Occipital lobe (tissue), 3 donors: ENCODE results near the gene LTBR. TPM values are rescaled to one million over a fixed set of nuclear protein-coding genes. Genes with fewer than 3 reads are reported as not detected.
"Not testable (repeated sequence)": the region's sequence is repeated elsewhere in the genome, so short reads cannot be mapped to it uniquely, and the experiment has no call there.

Experiments used
- DNase-seq: peaks from one replicate; lab custom pipeline; 2025; lab: John Stamatoyannopoulos, UW
- small RNA-seq: library from RNA; depleted of rRNA; stranded (forward); fragments of <200 nt; gene quantifications from one replicate; pipeline ENCODE3, GENCODE V24; 2014
- total RNA-seq: library from RNA; depleted of rRNA; stranded (reverse); fragments of >200 nt; gene quantifications from one replicate; pipeline ENCODE4 v1.2.3, GENCODE V29; 2014

LTBR gene
- total RNA-seq, 1 donor from 2014 or later = 1.9 TPM

- DNase-seq = no peak
Measured at GRCh38 chr12:6424866-6425265, 40.9 kb downstream of the LTBR start.

GRCh38 chr12:6425590-6426531 lies 41.9 kb downstream of the LTBR start:
- DNase-seq = no peak

- DNase-seq = no peak
Measured at GRCh38 chr12:6426882-6427671, 43.1 kb downstream of the LTBR start.

- not testable (repeated sequence) for DNase-seq
Measured at GRCh38 chr12:6427796-6428195, 43.8 kb downstream of the LTBR start.

- no peak for DNase-seq
Measured at GRCh38 chr12:6428326-6428725, 44.4 kb downstream of the LTBR start.

GRCh38 chr12:6430124-6430989 lies 46.4 kb downstream of the LTBR start:
- peak; percentile 50 for DNase-seq

GRCh38 chr12:6432991-6433390 lies 49.0 kb downstream of the LTBR start:
- no peak for DNase-seq

GRCh38 chr12:6434205-6435140 lies 50.5 kb downstream of the LTBR start:
- DNase-seq = no peak

- no peak for DNase-seq
Measured at GRCh38 chr12:6435961-6436715, 52.2 kb downstream of the LTBR start.

- DNase-seq = no peak
Measured at GRCh38 chr12:6437586-6437985, 53.6 kb downstream of the LTBR start.

- DNase-seq = no peak
Measured at GRCh38 chr12:6438345-6438744, 54.4 kb downstream of the LTBR start.

- no peak for DNase-seq
Measured at GRCh38 chr12:6440391-6440790, 56.4 kb downstream of the LTBR start.

Small RNA genes within 50 kb of the gene (small RNA-seq; reads per million reads assigned to genes)
- gene RN7SL391P = not detected

Other genes with a start within 250 kb of the LTBR start
- gene CD9, start 183.8 kb upstream of the LTBR start, total RNA-seq = 29.5 TPM
- not detected for gene PLEKHG6, start 73.5 kb upstream of the LTBR start, total RNA-seq
- 14.8 TPM for gene TNFRSF1A, start 42.1 kb upstream of the LTBR start, total RNA-seq
- not detected for gene SCNN1A, start 8.6 kb upstream of the LTBR start, total RNA-seq
- gene CD27, start 60.8 kb downstream of the LTBR start, total RNA-seq = 0.94 TPM
- gene TAPBPL, start 67.9 kb downstream of the LTBR start, total RNA-seq = 0.78 TPM
- 6.4 TPM for gene VAMP1, start 86.5 kb downstream of the LTBR start, total RNA-seq
- gene MRPL51, start 109.1 kb downstream of the LTBR start, total RNA-seq = 36.5 TPM
- 9.0 TPM for gene NCAPD2, start 109.9 kb downstream of the LTBR start, total RNA-seq
- 1,311 TPM for gene GAPDH, start 150.4 kb downstream of the LTBR start, total RNA-seq
- 4.4 TPM for gene IFFO1, start 171.9 kb downstream of the LTBR start, total RNA-seq
- gene NOP2, start 184.1 kb downstream of the LTBR start, total RNA-seq = 10.8 TPM
- 149 TPM for gene CHD4, start 223.2 kb downstream of the LTBR start, total RNA-seq